OCI-LY3 (cell line): ENCODE data around the gene CELF2.

Source experiments
- H2AFZ ChIP-seq: fragments of 200-600, 300-600 bp; shearing (Covaris generic); 2 replicates; pipeline ENCODE4 v1.6.0; 2014; ENCODE audit warnings: antibody characterized with exemption, low read depth, low read length
- H3K27ac ChIP-seq: fragments of 200-600, 300-600 bp; sonication (generic); 2 replicates; pipeline ENCODE4 v1.5.1; 2014; ENCODE audit warnings: mild to moderate bottlenecking, low read length, moderate library complexity, mixed read lengths
- H3K27me3 ChIP-seq: fragments of 200-600, 300-600 bp; sonication (generic); 2 replicates; pipeline ENCODE4 v1.6.1; 2014; ENCODE audit warnings: low read depth, low read length, mixed read lengths
- H3K36me3 ChIP-seq: fragments of 200-600, 300-600 bp; sonication (generic); replicated peaks from 2 replicates; pipeline ENCODE3; 2014; ENCODE audit warnings: low read depth, low read length, mixed read lengths
- H3K4me1 ChIP-seq: fragments of 300-600, 200-600 bp; sonication (generic); 2 replicates; pipeline ENCODE4 v1.6.1; 2014; ENCODE audit warnings: low read length, mixed read lengths
- H3K4me2 ChIP-seq: fragments of 200-600, 300-600 bp; sonication (generic); 2 replicates; pipeline ENCODE4 v1.6.1; 2014; ENCODE audit warnings: low read length, mixed read lengths
- H3K4me3 ChIP-seq: fragments of 300-600, 200-600 bp; sonication (generic); 2 replicates; pipeline ENCODE4 v1.5.1; 2014; ENCODE audit warnings: antibody characterized with exemption, mild to moderate bottlenecking, low read length, moderate library complexity
- H3K79me2 ChIP-seq: fragments of 300-600, 200-600 bp; shearing (Covaris generic); 2 replicates; pipeline ENCODE4 v1.6.1; 2014; ENCODE audit warnings: mild to moderate bottlenecking, low read length, mixed read lengths
- H3K9ac ChIP-seq: fragments of 300-600, 200-600 bp; shearing (Covaris generic); 2 replicates; pipeline ENCODE4 v1.6.0; 2014; ENCODE audit warnings: mild to moderate bottlenecking, low read length, moderate library complexity
- H3K9me3 ChIP-seq: fragments of 200-600, 300-600 bp; shearing (Covaris generic); 2 replicates; pipeline ENCODE4 v1.6.1; 2014; ENCODE audit warnings: low read length, mixed read lengths; ENCODE audit not compliant: insufficient read depth
- H4K20me1 ChIP-seq: fragments of 200-600, 300-600 bp; sonication (generic); 2 replicates; pipeline ENCODE4 v1.6.1; 2016; ENCODE audit warnings: low read length, mixed read lengths; ENCODE audit not compliant: insufficient read depth
- CTCF ChIP-seq: fragments of 200-600, 300-600 bp; sonication (generic); IDR thresholded peaks from 2 replicates; pipeline ENCODE4 v1.5.1; 2014; ENCODE audit warnings: antibody characterized with exemption, low read length, low read depth
- EZH2phosphoT487 ChIP-seq: fragments of 200-600 bp; shearing (Covaris generic); IDR thresholded peaks from 2 replicates; pipeline ENCODE4 v1.6.1; 2018; ENCODE audit warnings: antibody characterized with exemption, mixed run types, low read depth

CELF2 gene

DNA sequence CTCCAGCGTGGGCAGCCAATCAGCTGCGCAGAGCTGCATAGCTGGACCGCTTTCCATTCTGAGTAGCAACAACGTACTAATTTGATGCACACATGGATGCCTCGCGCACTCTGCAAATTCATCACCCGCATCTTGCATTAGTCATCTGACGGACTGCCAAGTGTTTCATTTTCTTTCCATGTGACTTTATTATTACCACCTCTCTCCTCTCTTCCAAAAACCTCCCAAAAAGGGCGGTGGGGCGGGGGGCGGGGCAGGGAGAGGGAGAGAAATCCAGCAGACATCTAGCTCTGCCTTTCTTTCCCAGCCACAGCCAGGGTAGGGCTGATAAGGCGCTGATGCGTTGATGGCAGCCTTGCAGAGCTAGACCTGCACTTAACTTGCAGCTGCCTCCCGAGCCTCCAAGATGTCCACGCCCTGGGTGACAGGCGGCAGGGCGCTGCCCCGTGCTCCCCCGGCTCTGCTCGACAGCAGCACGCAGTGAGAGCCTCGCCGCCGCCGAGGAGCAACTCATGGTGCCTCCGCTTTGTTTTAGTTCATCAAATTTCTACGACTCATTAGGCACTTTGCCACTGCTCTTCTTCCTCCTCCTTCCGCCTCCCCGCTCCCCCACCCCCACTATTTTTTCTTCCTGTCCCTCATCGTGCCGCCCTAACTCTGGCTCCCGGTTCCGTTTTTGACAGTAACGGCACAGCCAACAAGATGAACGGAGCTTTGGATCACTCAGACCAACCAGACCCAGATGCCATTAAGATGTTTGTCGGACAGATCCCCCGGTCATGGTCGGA lies 147.3 kb downstream of the CELF2 start:
- Histone ChIP-seq H3K4me3 (peak overlapping the region; percentile 93), H3K79me2 (no peaks in the 10 kb centered on the region), H3K36me3 (no peaks in the 10 kb centered on the region), H3K4me1 (peaks cover 44% of the 10 kb centered on the region), H3K9me3 (no peaks in the 10 kb centered on the region), H3K9ac (peak overlapping the region; percentile 81), H4K20me1 (no peaks in the 10 kb centered on the region), H3K27me3 (peaks cover 21% of the 10 kb centered on the region; the same call in 1 of the 2 replicates), H3K4me2 (peak overlapping the region; percentile 99), H2AFZ (peak overlapping the region; percentile 79), H3K27ac (peak overlapping the region; percentile 52)
- TF ChIP-seq CTCF (no peak), EZH2phosphoT487 (no peak)

- Histone ChIP-seq H3K4me1 (peaks cover 51% of the 10 kb centered on the region), H3K36me3 (no peaks in the 10 kb centered on the region), H4K20me1 (no peaks in the 10 kb centered on the region), H3K79me2 (no peaks in the 10 kb centered on the region), H3K27ac (peak overlapping the region; percentile 52), H3K9ac (peak overlapping the region; percentile 81), H3K9me3 (no peaks in the 10 kb centered on the region), H3K27me3 (peaks cover 23% of the 10 kb centered on the region; the same call in 1 of the 2 replicates), H3K4me2 (peak overlapping the region; percentile 99), H2AFZ (peak overlapping the region; percentile 79), H3K4me3 (peak overlapping the region; percentile 93)
- TF ChIP-seq CTCF (peak; percentile 47), EZH2phosphoT487 (no peak)
Measured at GRCh38 chr10:11165591-11166543, 148.2 kb downstream of the CELF2 start.

DNA sequence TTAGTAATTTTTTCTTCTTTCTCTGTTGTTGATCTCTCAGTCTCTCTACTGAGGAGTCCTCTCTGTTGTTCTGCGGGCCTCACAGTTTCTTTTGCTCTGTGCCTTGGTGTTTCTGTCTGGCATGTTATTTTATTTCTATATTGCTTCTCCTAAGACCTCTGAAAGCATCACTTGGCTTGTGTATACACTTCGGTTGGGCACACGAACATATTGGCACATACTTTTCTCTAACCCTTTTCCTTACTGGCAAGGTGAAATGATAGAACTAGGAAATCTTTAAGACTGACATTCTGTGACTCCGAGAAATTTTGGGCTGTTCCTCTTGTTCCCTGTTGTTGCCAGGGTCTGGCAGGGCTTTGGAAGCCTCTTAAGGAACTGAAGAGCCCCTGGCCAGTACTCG lies 148.9 kb downstream of the CELF2 start:
- H3K4me2 ChIP-seq: peak overlapping the region; percentile 99
- no peaks in the 10 kb centered on the region for H3K79me2 ChIP-seq
- no peak overlapping the region for H3K27ac ChIP-seq
- H3K9ac ChIP-seq: peak overlapping the region; percentile 81; the same call in 1 of the 2 replicates
- H4K20me1 ChIP-seq: no peaks in the 10 kb centered on the region
- peaks cover 17% of the 10 kb centered on the region; the same call in 1 of the 2 replicates for H3K27me3 ChIP-seq
- TF ChIP-seq CTCF (no peak), EZH2phosphoT487 (no peak)
- peaks cover 54% of the 10 kb centered on the region for H3K4me1 ChIP-seq
- no peaks in the 10 kb centered on the region for H3K9me3 ChIP-seq
- H2AFZ ChIP-seq: no peak overlapping the region
- H3K36me3 ChIP-seq: no peaks in the 10 kb centered on the region
- H3K4me3 ChIP-seq: peak overlapping the region; percentile 93
